NT2/D1 (cell line): ENCODE data around the gene ATL3.

Experiments used
- DNase-seq: peaks from one replicate; pipeline ENCODE4 v3.0.0-alpha.2; 2011; ENCODE audit warnings: low read depth, low spot score
- H3K27me3 ChIP-seq: 2 replicates; pipeline ENCODE4 v1.6.0; 2011; ENCODE audit warnings: mild to moderate bottlenecking; ENCODE audit not compliant: insufficient read length, insufficient read depth
- H3K36me3 ChIP-seq: 2 replicates; pipeline ENCODE4 v1.6.1; 2011; ENCODE audit warnings: mild to moderate bottlenecking, low read length, mixed read lengths; ENCODE audit not compliant: insufficient read depth, insufficient read length
- H3K4me1 ChIP-seq: 2 replicates; pipeline ENCODE4 v1.5.1; 2011; ENCODE audit not compliant: insufficient read depth, insufficient read length
- H3K4me3 ChIP-seq: 2 replicates; pipeline ENCODE4 v1.5.1; 2011; ENCODE audit warnings: low read depth; ENCODE audit not compliant: insufficient read length
- H3K9ac ChIP-seq: 2 replicates; pipeline ENCODE4 v1.6.0; 2011; ENCODE audit warnings: low read depth; ENCODE audit not compliant: insufficient read length
- H3K9me3 ChIP-seq: 2 replicates; pipeline ENCODE4 v1.5.1; 2011; ENCODE audit warnings: mild to moderate bottlenecking, low read length; ENCODE audit not compliant: insufficient read depth
- SUZ12 ChIP-seq: IDR thresholded peaks from 2 replicates; pipeline ENCODE4 v1.6.1; 2011; ENCODE audit not compliant: insufficient read length, insufficient read depth; ENCODE audit errors: extremely low read depth
- YY1 ChIP-seq: IDR thresholded peaks from 2 replicates; pipeline ENCODE4 v1.6.1; 2011; ENCODE audit not compliant: insufficient read length, insufficient read depth
- ZNF274 ChIP-seq: IDR thresholded peaks from 2 replicates; pipeline ENCODE4 v1.6.1; 2011; ENCODE audit warnings: mild to moderate bottlenecking, low read depth, low read length

The ATL3 gene, protein sequence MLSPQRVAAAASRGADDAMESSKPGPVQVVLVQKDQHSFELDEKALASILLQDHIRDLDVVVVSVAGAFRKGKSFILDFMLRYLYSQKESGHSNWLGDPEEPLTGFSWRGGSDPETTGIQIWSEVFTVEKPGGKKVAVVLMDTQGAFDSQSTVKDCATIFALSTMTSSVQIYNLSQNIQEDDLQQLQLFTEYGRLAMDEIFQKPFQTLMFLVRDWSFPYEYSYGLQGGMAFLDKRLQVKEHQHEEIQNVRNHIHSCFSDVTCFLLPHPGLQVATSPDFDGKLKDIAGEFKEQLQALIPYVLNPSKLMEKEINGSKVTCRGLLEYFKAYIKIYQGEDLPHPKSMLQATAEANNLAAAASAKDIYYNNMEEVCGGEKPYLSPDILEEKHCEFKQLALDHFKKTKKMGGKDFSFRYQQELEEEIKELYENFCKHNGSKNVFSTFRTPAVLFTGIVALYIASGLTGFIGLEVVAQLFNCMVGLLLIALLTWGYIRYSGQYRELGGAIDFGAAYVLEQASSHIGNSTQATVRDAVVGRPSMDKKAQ

DNA sequence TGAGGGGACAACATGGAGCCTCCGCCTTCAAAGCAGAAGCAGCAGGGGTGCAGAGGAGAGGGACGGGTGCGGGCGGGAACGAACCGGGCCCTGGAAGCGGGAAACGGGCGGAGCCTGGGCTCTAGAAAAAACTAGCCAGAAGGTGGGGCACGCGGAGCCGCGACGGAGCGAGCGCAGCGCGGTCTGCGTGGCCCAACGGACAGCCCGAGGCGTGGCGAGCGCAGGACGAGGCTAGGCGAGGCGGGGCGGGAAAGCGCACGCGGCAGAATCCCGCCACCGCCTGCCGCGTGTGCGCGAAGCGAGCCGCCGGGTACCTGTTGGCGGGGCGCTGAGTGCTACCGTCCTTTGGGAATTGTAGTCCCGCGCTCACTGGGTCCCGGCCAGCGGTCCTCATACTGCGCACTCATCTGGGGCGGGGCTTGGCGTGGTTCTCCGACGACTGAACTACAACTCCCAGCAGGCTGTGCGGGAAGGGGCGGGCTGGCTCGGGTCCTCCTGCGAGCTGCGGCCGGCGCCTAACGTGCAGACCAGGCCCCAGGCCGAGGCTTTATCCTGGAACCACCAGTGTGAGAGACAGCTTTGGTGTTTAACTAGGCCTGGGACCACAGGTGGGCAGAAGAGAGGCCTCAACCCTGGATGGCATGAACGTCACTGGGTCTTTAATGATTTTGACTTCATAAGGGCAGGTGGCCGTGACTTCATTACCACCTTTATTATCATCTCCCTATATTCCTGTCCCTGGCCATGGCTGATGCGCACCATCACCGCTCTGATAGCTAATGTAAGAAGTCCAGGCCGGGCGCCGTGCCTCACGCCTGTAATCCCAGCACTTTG, at the start of gene ATL3:
Gene ATL3, minus strand, starts transcription at position 55 of the 834 bp plus-strand sequence. Its CDS starts 41 bp downstream, at position 14.
- peak within 1 kb of the TSS; percentile 67 for H3K9ac ChIP-seq
- H3K4me3 ChIP-seq: peak within 1 kb of the TSS; percentile 49
- H3K27me3 ChIP-seq: no peaks in the 10 kb centered on the region
- TF ChIP-seq SUZ12 (no peak), ZNF274 (no peak), YY1 (no peak)
- DNase-seq: peak; percentile 97
- no peaks in the 10 kb centered on the region for H3K4me1 ChIP-seq
- peaks cover 6% of the 10 kb centered on the region for H3K36me3 ChIP-seq
- H3K9me3 ChIP-seq: peaks cover 7% of the 10 kb centered on the region; the same call in 1 of the 2 replicates

DNA sequence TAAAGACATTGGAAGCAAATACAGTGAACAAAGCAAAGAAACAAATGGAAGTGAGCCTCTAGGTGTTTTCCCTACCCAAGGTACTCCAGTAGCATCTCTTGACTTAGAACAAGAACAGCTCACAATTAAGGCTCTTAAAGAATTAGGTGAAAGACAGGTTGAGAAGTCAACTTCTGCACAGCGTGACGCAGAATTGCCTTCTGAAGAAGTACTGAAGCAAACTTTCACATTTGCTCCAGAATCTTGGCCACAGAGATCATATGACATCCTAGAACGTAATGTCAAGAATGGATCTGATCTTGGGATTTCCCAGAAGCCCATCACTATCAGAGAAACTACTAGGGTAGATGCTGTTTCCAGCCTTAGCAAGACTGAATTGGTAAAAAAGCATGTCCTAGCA, 49.4 kb upstream of the ATL3 start:
- Histone ChIP-seq H3K9me3 (no peaks in the 10 kb centered on the region), H3K9ac (no peak overlapping the region), H3K4me1 (no peaks in the 10 kb centered on the region), H3K4me3 (no peak overlapping the region), H3K27me3 (no peaks in the 10 kb centered on the region), H3K36me3 (peaks cover 6% of the 10 kb centered on the region)
- no peak for DNase-seq
- TF ChIP-seq SUZ12 (no peak), YY1 (no peak), ZNF274 (no peak)

DNA sequence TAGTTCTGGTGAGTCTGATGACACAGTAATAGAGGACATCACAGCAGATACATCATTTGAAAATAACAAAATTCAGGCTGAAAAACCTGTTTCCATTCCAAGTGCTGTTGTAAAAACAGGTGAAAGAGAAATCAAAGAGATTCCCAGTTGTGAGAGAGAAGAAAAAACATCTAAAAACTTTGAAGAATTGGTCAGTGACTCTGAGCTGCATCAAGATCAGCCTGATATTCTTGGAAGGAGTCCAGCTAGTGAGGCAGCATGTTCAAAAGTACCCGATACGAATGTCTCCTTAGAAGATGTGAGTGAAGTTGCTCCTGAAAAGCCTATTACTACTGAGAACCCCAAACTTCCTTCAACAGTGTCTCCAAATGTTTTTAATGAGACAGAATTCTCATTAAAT, 48.8 kb upstream of the ATL3 start:
- TF ChIP-seq YY1 (no peak), SUZ12 (no peak), ZNF274 (no peak)
- peaks cover 6% of the 10 kb centered on the region for H3K36me3 ChIP-seq

DNA sequence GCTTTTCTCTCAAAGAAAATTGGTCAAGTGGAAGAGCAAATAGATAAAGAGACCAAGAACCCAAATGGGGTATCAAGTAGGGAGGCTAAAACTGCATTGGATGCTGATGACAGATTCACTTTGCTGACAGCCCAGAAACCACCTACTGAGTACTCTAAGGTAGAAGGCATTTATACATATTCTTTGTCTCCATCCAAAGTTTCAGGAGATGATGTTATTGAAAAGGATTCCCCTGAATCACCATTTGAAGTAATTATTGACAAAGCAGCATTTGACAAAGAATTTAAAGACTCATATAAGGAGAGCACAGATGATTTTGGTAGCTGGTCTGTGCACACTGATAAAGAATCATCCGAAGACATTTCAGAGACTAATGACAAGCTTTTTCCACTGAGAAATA, 47.8 kb upstream of the ATL3 start:
- no peak for TF ChIP-seq SUZ12
- TF ChIP-seq ZNF274: no peak
- TF ChIP-seq YY1: no peak
- H3K4me1 ChIP-seq: no peaks in the 10 kb centered on the region
- no peak overlapping the region for H3K4me3 ChIP-seq
- no peaks in the 10 kb centered on the region for H3K27me3 ChIP-seq
- peaks cover 6% of the 10 kb centered on the region for H3K36me3 ChIP-seq
- H3K9me3 ChIP-seq: no peaks in the 10 kb centered on the region
- DNase-seq: no peak
- no peak overlapping the region for H3K9ac ChIP-seq

More for the DNA sequence above, 48.8 kb upstream of the ATL3 start:
- Histone ChIP-seq H3K4me3 (no peak overlapping the region), H3K27me3 (no peaks in the 10 kb centered on the region), H3K9ac (no peak overlapping the region), H3K9me3 (no peaks in the 10 kb centered on the region), H3K4me1 (no peaks in the 10 kb centered on the region)
- DNase-seq: no peak

DNA sequence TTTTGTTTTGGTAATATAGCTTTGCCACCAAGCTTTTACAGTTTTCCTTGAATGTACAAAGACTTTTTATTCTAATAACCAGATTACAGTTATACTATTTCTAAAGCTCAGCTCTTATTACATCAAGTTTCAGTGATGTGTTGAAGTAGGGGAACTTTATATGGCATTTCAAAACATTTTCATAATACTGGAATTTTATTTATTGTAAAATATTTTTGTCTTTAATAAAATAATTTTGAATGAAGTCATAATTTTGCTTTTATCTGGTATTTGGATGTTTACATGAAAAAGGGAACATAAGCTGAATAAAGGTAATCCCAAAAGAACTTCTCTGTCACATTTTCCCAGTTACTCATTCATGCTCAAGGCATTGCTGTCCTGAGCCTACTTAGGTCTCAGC, 44.9 kb upstream of the ATL3 start:
- no peak for TF ChIP-seq SUZ12
- TF ChIP-seq ZNF274: no peak
- no peak for TF ChIP-seq YY1
- DNase-seq: no peak
- no peaks in the 10 kb centered on the region for H3K27me3 ChIP-seq
- H3K36me3 ChIP-seq: peaks cover 6% of the 10 kb centered on the region
- H3K9me3 ChIP-seq: no peaks in the 10 kb centered on the region
- no peak overlapping the region for H3K4me3 ChIP-seq
- H3K9ac ChIP-seq: no peak overlapping the region
- no peaks in the 10 kb centered on the region for H3K4me1 ChIP-seq

DNA sequence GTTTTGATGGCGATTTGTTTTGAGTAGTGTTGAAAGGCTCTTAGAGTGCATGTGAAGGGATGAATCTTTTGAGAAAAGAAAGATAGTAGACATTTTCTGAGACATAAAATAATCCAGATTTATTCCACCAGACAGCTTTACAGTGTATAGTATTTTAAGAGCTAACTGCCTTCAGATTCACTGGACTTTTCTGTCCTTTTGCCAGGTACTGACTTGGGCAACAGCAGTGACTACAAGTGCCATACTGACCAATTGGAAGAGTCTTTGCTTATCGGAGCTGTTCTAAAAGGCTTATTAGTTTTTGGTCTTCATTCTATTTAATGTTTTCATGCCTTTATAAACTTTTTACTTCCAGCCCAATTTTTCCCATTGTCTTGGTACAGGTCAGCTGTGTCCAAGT, 42.6 kb upstream of the ATL3 start:
- no peak overlapping the region for H3K9ac ChIP-seq
- DNase-seq: no peak
- no peak for TF ChIP-seq SUZ12
- TF ChIP-seq ZNF274: no peak
- no peak for TF ChIP-seq YY1

DNA sequence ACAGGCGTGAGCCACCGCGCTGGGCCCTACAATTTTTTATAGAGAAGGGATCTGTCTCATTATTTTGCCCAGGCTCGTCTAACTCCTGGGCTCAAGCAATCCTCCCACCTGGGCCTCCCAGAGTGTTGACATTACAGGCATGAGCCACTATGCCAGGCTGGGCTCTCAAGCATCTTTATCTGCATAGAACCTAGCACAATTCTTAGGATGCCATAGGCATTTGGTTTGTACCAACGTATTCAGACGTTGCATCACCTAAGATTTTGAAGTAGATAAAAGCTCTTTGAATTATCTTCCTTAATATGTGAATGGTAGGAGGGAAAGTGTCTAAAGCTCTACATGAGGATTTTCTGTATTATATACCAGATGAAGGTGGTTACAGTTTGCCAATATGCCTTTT, 40.7 kb upstream of the ATL3 start:
- H3K9ac ChIP-seq: no peak overlapping the region
- TF ChIP-seq SUZ12 (no peak), YY1 (no peak), ZNF274 (no peak)
- no peak overlapping the region for H3K4me3 ChIP-seq
- no peaks in the 10 kb centered on the region for H3K27me3 ChIP-seq
- no peaks in the 10 kb centered on the region for H3K9me3 ChIP-seq
- H3K36me3 ChIP-seq: no peaks in the 10 kb centered on the region
- no peaks in the 10 kb centered on the region for H3K4me1 ChIP-seq
- no peak for DNase-seq

More for the DNA sequence above, 42.6 kb upstream of the ATL3 start:
- Histone ChIP-seq H3K9me3 (no peaks in the 10 kb centered on the region), H3K4me1 (no peaks in the 10 kb centered on the region), H3K36me3 (peaks cover under 1% of the 10 kb centered on the region), H3K27me3 (no peaks in the 10 kb centered on the region), H3K4me3 (no peak overlapping the region)
